ENCODE data around the gene SLC10A7.

Gene SLC10A7

DNA sequence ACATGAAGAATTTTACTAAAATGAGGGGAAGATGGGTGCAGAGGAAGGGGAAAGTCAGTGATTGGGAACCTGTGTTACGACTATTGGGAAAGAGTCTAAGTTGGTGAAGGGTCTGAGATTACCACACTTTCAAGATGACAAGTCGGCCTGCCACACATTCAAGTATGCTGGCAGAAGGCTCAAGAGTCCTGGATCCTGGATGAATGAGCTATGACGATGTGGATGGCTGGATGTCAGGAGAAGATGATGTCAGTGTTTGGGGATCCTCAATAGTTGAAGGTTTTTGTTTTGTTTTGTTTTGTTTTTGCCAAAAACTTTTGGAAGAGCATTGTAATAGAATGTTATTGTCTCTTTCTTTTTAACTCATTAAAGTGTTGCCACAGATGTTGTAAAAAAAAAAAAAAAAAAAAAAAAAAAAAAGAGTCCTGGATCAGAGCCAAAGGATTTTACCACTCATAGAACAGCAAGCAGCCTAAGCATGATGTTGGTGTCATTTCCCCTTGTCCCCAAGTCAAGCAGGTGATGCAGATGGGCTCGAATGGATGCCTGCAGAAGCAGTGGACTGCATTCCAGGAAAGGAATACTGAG is 186.8 kb downstream of the SLC10A7 start:
- no peaks in the 10 kb centered on the region for H3K36me3 ChIP-seq (ENCODE audit: control insufficient read depth, insufficient read depth, low read length)
- H3K9me3 ChIP-seq (ENCODE audit: control insufficient read depth, low read length), result no peaks in the 10 kb centered on the region
- no peaks in the 10 kb centered on the region for H3K27me3 ChIP-seq (replicated peaks; ENCODE audit: control insufficient read depth, insufficient read depth, low read length, poor library complexity, severe bottlenecking)
- no peak overlapping the region for H3K4me3 ChIP-seq (ENCODE audit: insufficient read depth, low read depth, low read length, poor library complexity, severe bottlenecking)
- DNase-seq, result no peak
- no peaks in the 10 kb centered on the region for H3K4me1 ChIP-seq (ENCODE audit: control insufficient read depth, insufficient read depth, low read length, poor library complexity, severe bottlenecking)
- no peak overlapping the region for H3K27ac ChIP-seq (ENCODE audit: insufficient read depth, low read length, poor library complexity, severe bottlenecking)

DNA sequence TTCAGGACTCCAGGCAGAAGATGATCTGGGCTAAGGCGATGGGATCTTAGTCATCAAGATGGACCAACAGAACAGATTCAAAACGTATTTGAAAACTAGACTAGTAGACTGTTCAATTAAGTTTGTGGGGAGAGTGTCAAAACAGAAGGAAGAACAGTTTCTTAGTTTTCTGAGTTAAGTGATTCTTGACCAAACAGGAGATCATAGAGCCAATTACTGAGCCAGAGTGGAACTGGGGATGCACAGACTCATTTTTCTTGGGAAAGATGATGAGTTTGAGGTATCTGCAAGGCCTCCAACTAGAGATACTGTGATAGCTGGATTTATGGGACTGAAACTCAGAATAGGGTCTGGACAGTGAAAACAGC is 187.9 kb downstream of the SLC10A7 start:
- Histone ChIP-seq H3K27me3 (replicated peaks; ENCODE audit: control insufficient read depth, insufficient read depth, low read length, poor library complexity, severe bottlenecking) (no peaks in the 10 kb centered on the region), H3K36me3 (ENCODE audit: control insufficient read depth, insufficient read depth, low read length) (no peaks in the 10 kb centered on the region), H3K9me3 (ENCODE audit: control insufficient read depth, low read length) (no peaks in the 10 kb centered on the region), H3K27ac (ENCODE audit: insufficient read depth, low read length, poor library complexity, severe bottlenecking) (no peak overlapping the region), H3K4me1 (ENCODE audit: control insufficient read depth, insufficient read depth, low read length, poor library complexity, severe bottlenecking) (no peaks in the 10 kb centered on the region), H3K4me3 (ENCODE audit: insufficient read depth, low read depth, low read length, poor library complexity, severe bottlenecking) (no peak overlapping the region)
- no peak for DNase-seq

DNA sequence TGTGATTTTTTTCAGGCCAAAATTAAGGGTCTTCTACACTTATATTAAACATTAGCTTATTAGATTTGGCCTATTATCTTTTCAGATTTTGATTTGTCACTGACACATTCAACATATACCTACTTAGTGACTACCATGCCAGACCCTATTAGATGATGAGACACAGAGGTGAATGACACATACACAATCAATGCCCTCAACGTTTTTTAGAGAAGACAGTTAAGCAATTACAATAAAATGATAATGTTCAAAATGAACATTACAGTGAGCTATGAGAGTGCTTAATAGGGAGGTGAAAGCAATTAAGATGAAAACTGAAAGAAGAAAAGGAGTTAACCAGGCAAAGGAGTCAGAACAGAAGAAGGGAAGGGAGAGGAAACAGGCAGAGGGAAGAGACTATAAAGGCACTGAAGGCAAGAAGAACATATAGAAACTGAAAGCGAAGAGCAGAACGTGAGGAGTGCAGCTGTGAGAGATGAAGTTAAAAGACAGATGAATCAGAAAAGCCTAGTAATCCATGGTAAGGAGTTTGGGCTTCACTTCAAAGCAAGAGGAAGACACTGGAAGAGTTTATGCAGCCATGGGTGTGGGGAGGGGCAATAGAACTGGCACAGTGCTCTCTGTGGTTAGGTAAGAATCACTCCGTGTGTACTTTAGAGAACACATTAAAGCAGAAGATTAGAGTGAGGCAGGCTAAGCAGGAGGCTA is 188.4 kb downstream of the SLC10A7 start:
- Histone ChIP-seq H3K27me3 (replicated peaks; ENCODE audit: control insufficient read depth, insufficient read depth, low read length, poor library complexity, severe bottlenecking) (no peaks in the 10 kb centered on the region), H3K4me1 (ENCODE audit: control insufficient read depth, insufficient read depth, low read length, poor library complexity, severe bottlenecking) (no peaks in the 10 kb centered on the region), H3K4me3 (ENCODE audit: insufficient read depth, low read depth, low read length, poor library complexity, severe bottlenecking) (no peak overlapping the region), H3K27ac (ENCODE audit: insufficient read depth, low read length, poor library complexity, severe bottlenecking) (no peak overlapping the region), H3K36me3 (ENCODE audit: control insufficient read depth, insufficient read depth, low read length) (no peaks in the 10 kb centered on the region), H3K9me3 (ENCODE audit: control insufficient read depth, low read length) (no peaks in the 10 kb centered on the region)
- DNase-seq, result no peak

DNA sequence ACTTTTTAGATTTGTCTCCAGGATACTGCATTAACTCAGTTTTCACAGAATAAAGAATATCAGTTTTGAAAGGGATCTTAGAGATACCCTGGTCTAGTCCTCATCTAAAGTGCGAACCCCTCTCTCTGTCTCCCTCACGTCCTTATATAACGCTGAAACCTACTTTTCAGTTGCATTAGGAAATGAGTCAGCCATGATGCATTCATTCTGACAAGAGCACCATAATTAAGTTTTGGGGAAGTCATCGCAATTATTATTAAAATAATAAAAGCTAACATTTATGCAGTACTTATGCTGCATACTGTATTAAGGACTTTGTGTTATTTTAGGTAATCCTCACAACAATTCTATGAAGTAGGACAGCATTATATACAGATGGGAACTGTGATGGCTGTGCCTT is 191.3 kb downstream of the SLC10A7 start:
- Histone ChIP-seq H3K36me3 (ENCODE audit: control insufficient read depth, insufficient read depth, low read length) (no peaks in the 10 kb centered on the region), H3K27me3 (replicated peaks; ENCODE audit: control insufficient read depth, insufficient read depth, low read length, poor library complexity, severe bottlenecking) (no peaks in the 10 kb centered on the region), H3K4me1 (ENCODE audit: control insufficient read depth, insufficient read depth, low read length, poor library complexity, severe bottlenecking) (no peaks in the 10 kb centered on the region), H3K27ac (ENCODE audit: insufficient read depth, low read length, poor library complexity, severe bottlenecking) (no peak overlapping the region), H3K4me3 (ENCODE audit: insufficient read depth, low read depth, low read length, poor library complexity, severe bottlenecking) (no peak overlapping the region), H3K9me3 (ENCODE audit: control insufficient read depth, low read length) (no peaks in the 10 kb centered on the region)
- no peak for DNase-seq

DNA sequence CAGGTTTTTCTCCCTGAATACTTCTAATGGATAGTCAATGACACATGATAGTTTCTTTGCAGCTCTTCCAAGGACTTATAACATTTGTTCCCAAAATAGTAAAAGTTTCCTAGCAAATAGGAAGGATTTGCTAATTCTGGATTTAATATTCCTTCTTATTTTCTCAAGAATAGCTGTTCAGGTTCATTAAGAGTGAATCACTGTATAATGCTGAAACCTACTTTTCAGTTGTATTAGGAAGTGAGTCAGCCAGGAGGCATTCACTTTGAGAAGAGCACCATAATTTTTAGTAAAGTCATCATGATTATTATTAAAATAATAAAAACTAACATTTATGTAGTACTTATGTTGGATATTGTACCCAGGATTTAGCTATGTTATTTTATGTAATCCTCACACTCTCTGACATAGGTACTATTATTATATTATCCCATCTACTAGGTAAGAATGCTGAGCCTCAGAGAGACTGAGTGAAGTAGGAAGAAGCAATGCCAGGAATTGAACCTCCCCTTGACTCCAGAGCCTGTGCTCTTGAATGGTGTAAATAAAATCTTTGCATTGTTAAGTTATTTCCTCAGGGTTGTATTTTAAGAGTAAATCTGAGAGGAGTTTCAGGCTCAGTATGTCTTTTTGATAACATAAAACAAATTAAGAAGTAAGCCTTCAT is 192.6 kb downstream of the SLC10A7 start:
- H3K27ac ChIP-seq (ENCODE audit: insufficient read depth, low read length, poor library complexity, severe bottlenecking), result no peak overlapping the region
- H3K4me1 ChIP-seq (ENCODE audit: control insufficient read depth, insufficient read depth, low read length, poor library complexity, severe bottlenecking), result no peaks in the 10 kb centered on the region
- no peaks in the 10 kb centered on the region for H3K27me3 ChIP-seq (replicated peaks; ENCODE audit: control insufficient read depth, insufficient read depth, low read length, poor library complexity, severe bottlenecking)
- no peaks in the 10 kb centered on the region for H3K36me3 ChIP-seq (ENCODE audit: control insufficient read depth, insufficient read depth, low read length)
- no peaks in the 10 kb centered on the region for H3K9me3 ChIP-seq (ENCODE audit: control insufficient read depth, low read length)
- H3K4me3 ChIP-seq (ENCODE audit: insufficient read depth, low read depth, low read length, poor library complexity, severe bottlenecking), result no peak overlapping the region
- no peak for DNase-seq

DNA sequence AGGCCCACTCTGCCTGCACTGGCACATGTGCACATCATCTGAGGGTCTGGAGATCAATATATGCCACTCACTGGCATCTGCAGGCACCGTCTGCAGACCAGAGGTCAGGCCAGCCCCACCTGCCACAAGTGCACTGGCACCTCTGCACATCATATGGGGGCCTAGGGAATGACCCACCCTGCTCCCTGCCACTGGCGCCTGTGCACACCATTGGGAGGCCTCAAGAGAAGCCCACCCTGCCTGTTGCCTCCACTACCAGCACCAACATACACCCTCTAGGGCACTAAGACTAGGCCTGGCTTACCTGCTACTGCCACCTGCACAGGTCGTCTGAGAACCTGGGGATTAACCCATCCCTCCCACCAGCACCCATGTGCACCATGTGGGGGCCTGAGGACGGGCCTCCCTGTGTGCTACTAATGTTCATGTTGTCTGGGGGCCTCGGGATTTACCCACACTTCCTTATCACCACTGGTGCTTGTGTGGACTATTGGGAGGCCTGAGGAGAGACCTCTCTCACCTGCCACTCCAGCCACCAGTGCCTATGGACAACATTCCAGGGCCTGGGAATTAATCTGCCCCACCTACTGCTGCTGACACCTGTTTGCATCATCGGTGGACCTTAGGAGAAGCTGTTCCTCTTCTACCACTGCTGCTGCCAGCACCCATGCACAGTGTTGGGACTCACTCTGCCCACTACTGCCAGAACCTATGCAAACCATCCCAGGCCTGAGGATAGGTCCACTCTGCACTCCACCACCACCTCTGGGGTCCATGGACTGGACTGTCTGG is 193.7 kb downstream of the SLC10A7 start:
- no peaks in the 10 kb centered on the region for H3K27me3 ChIP-seq (replicated peaks; ENCODE audit: control insufficient read depth, insufficient read depth, low read length, poor library complexity, severe bottlenecking)
- no peaks in the 10 kb centered on the region for H3K36me3 ChIP-seq (ENCODE audit: control insufficient read depth, insufficient read depth, low read length)
- H3K9me3 ChIP-seq (ENCODE audit: control insufficient read depth, low read length), result no peaks in the 10 kb centered on the region
- no peak for DNase-seq
- no peak overlapping the region for H3K4me3 ChIP-seq (ENCODE audit: insufficient read depth, low read depth, low read length, poor library complexity, severe bottlenecking)
- no peaks in the 10 kb centered on the region for H3K4me1 ChIP-seq (ENCODE audit: control insufficient read depth, insufficient read depth, low read length, poor library complexity, severe bottlenecking)
- H3K27ac ChIP-seq (ENCODE audit: insufficient read depth, low read length, poor library complexity, severe bottlenecking), result no peak overlapping the region

DNA sequence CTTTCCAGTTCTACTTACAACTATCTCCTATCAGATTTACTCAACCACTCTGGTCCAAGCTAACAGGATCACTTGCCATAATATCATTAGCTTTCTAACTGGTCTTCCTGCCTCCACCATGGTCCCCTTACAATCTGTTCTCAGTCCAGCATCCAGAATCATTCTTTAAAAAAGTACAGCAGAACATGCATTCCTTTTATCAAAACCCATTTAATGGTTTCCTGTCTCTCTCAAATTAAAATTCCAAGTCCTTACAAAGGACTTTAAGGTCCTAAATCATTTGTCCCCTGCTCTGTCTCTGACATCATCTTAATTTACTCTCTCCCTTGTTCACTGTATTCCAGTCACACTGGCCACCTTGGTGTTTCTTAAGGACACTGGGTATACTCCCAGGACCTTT is 202.8 kb downstream of the SLC10A7 start:
- no peaks in the 10 kb centered on the region for H3K27me3 ChIP-seq (replicated peaks; ENCODE audit: control insufficient read depth, insufficient read depth, low read length, poor library complexity, severe bottlenecking)
- DNase-seq, result no peak
- H3K9me3 ChIP-seq (ENCODE audit: control insufficient read depth, low read length), result no peaks in the 10 kb centered on the region
- H3K27ac ChIP-seq (ENCODE audit: insufficient read depth, low read length, poor library complexity, severe bottlenecking), result no peak overlapping the region
- no peak overlapping the region for H3K4me3 ChIP-seq (ENCODE audit: insufficient read depth, low read depth, low read length, poor library complexity, severe bottlenecking)
- no peaks in the 10 kb centered on the region for H3K36me3 ChIP-seq (ENCODE audit: control insufficient read depth, insufficient read depth, low read length)
- H3K4me1 ChIP-seq (ENCODE audit: control insufficient read depth, insufficient read depth, low read length, poor library complexity, severe bottlenecking), result no peaks in the 10 kb centered on the region

DNA sequence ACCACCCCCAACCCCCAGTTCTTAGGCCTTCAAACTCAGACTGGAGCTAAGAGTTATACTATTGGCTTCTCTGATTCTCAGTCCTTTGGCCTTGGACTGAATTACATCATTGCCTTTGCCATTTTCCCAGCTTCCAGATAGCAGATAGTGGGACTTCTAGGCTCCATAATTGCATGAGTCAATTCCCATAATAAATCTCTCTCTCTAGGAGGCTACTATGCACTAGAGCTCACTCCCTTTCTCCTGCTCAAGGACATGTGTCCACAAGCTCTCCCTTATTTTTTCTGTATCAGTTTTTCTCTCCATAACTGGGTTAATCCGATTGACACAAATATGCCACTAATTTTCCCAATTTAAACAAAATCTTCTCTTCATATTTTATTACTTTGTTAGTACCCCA is 204.0 kb downstream of the SLC10A7 start:
- H3K36me3 ChIP-seq (ENCODE audit: control insufficient read depth, insufficient read depth, low read length), result no peaks in the 10 kb centered on the region
- no peaks in the 10 kb centered on the region for H3K9me3 ChIP-seq (ENCODE audit: control insufficient read depth, low read length)
- no peaks in the 10 kb centered on the region for H3K27me3 ChIP-seq (replicated peaks; ENCODE audit: control insufficient read depth, insufficient read depth, low read length, poor library complexity, severe bottlenecking)
- H3K4me3 ChIP-seq (ENCODE audit: insufficient read depth, low read depth, low read length, poor library complexity, severe bottlenecking), result no peak overlapping the region
- DNase-seq, result no peak
- no peaks in the 10 kb centered on the region for H3K4me1 ChIP-seq (ENCODE audit: control insufficient read depth, insufficient read depth, low read length, poor library complexity, severe bottlenecking)
- no peak overlapping the region for H3K27ac ChIP-seq (ENCODE audit: insufficient read depth, low read length, poor library complexity, severe bottlenecking)

DNA sequence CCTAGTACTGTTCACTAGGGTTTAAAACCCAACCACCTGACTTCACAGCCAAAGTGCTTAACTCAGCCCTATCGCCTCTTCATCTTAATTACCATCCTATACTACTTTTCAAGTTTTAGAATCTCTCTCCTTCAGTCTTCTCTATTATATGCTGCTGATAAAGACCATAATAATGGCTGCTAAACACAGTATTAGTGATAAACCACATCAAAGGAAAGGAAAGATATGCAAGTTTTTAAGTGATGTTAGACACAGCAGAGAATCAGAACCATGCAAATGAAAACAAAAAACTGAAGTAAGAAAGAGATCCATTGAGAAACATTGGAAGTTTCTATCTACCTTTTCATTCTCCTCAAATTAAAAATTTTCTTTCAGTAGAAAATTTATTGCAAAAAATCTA is 206.6 kb downstream of the SLC10A7 start:
- no peaks in the 10 kb centered on the region for H3K36me3 ChIP-seq (ENCODE audit: control insufficient read depth, insufficient read depth, low read length)
- no peaks in the 10 kb centered on the region for H3K4me1 ChIP-seq (ENCODE audit: control insufficient read depth, insufficient read depth, low read length, poor library complexity, severe bottlenecking)
- no peak for DNase-seq
- H3K27ac ChIP-seq (ENCODE audit: insufficient read depth, low read length, poor library complexity, severe bottlenecking), result no peak overlapping the region
- no peaks in the 10 kb centered on the region for H3K27me3 ChIP-seq (replicated peaks; ENCODE audit: control insufficient read depth, insufficient read depth, low read length, poor library complexity, severe bottlenecking)
- no peak overlapping the region for H3K4me3 ChIP-seq (ENCODE audit: insufficient read depth, low read depth, low read length, poor library complexity, severe bottlenecking)
- no peaks in the 10 kb centered on the region for H3K9me3 ChIP-seq (ENCODE audit: control insufficient read depth, low read length)
